Measurements from ENCODE around the gene ERN1.
"Not testable (repeated sequence)": the region's sequence is repeated elsewhere in the genome, so short reads cannot be mapped to it uniquely, and the experiment has no call there.

Gene ERN1

GRCh38 chr17:64135000-64135399, 5.1 kb upstream of the ERN1 start:
- no peak for DNase-seq (ENCODE audit: low spot score)

GRCh38 chr17:64134216-64134970, 4.4 kb upstream of the ERN1 start:
- no peak for DNase-seq (ENCODE audit: low spot score)

- DNase-seq (ENCODE audit: low spot score): peak; percentile 72
These were observed 3.7 kb upstream of the ERN1 start for GRCh38 chr17:64133546-64134215.

GRCh38 chr17:64131606-64132270, 1.8 kb upstream of the ERN1 start:
- no peak for DNase-seq (ENCODE audit: low spot score)

- no peak for DNase-seq (ENCODE audit: low spot score)
These were observed 636 bp upstream of the ERN1 start for GRCh38 chr17:64130559-64131001.

- DNase-seq (ENCODE audit: low spot score): no peak
These were observed 504 bp downstream of the ERN1 start for GRCh38 chr17:64129515-64129764.

GRCh38 chr17:64128787-64129514, 993 bp downstream of the ERN1 start:
- DNase-seq (ENCODE audit: low spot score): peak; percentile 16

- DNase-seq (ENCODE audit: low spot score): no peak
These were observed 3.0 kb downstream of the ERN1 start for GRCh38 chr17:64126918-64127317.

GRCh38 chr17:64125937-64126336, 4.0 kb downstream of the ERN1 start:
- DNase-seq (ENCODE audit: low spot score): no peak

- no peak for DNase-seq (ENCODE audit: low spot score)
These were observed 5.3 kb downstream of the ERN1 start for GRCh38 chr17:64124609-64125008.

GRCh38 chr17:64123114-64123513, 6.8 kb downstream of the ERN1 start:
- DNase-seq (ENCODE audit: low spot score): no peak

- not testable (repeated sequence) for DNase-seq (ENCODE audit: low spot score)
These were observed 8.8 kb downstream of the ERN1 start for GRCh38 chr17:64120972-64121786.

GRCh38 chr17:64120159-64120810, 9.7 kb downstream of the ERN1 start:
- no peak for DNase-seq (ENCODE audit: low spot score)

GRCh38 chr17:64117981-64118979, 11.7 kb downstream of the ERN1 start:
- DNase-seq (ENCODE audit: low spot score): no peak

- DNase-seq (ENCODE audit: low spot score): no peak
These were observed 14.0 kb downstream of the ERN1 start for GRCh38 chr17:64115822-64116534.

- no peak for DNase-seq (ENCODE audit: low spot score)
These were observed 14.8 kb downstream of the ERN1 start for GRCh38 chr17:64115043-64115698.

- no peak for DNase-seq (ENCODE audit: low spot score)
These were observed 16.9 kb downstream of the ERN1 start for GRCh38 chr17:64113006-64113405.

- DNase-seq (ENCODE audit: low spot score): no peak
These were observed 18.1 kb downstream of the ERN1 start for GRCh38 chr17:64111831-64112230.

Data from HuH-7.5 (cell line).